Measurements from ENCODE around the gene DYNLRB2. TPM values are rescaled to one million over a fixed set of nuclear protein-coding genes. Genes with fewer than 3 reads are reported as not detected.

The DYNLRB2 gene
- total RNA-seq, 2 experiments from 2014 or later = not detected

DNA sequence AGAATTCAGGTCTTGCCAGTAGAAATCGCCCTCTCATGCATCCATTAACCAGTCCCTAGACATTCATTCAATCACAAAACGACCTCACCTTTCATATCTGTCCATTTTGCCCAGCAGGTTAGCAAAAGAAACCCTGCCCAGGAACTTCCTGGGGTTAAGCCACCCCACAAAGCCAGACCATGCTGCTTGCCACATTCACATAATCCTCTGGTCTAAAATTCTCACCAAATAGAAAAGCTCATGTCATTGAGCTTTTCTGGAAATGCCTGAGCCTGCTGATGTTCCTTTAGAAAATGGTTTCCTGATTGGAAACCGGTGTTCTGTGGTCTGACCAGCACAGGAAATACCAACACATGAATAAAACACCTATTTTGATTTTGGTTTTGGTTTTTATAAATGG lies 21.6 kb upstream of the DYNLRB2 start:
- H3K4me3 ChIP-seq (ENCODE audit: low read depth, low read length, poor library complexity, severe bottlenecking) = no peak overlapping the region
- no peaks in the 10 kb centered on the region for H3K9me3 ChIP-seq (ENCODE audit: low read length)
- H2AFZ ChIP-seq (ENCODE audit: low read length) = no peak overlapping the region
- H3K27ac ChIP-seq (ENCODE audit: low read depth, low read length, poor library complexity, severe bottlenecking) = no peak overlapping the region
- no peaks in the 10 kb centered on the region for H4K20me1 ChIP-seq (ENCODE audit: insufficient read depth, low read length)
- intact Hi-C loops (cut with micrococcal nuclease; ENCODE audit: unreplicated experiment) = no loop called here
- no peaks in the 10 kb centered on the region for H3K4me1 ChIP-seq (ENCODE audit: insufficient read depth, low read length, poor library complexity, severe bottlenecking)
- no peaks in the 10 kb centered on the region for H3K36me3 ChIP-seq (ENCODE audit: insufficient read depth, low read length)
- CTCF ChIA-PET (ENCODE audit: unreplicated experiment) = no interaction called here
- POLR2A ChIA-PET = interaction anchor here (0.9 kb wide), 1 partner anchor 311 kb away, joined by 3 read pairs; no protein-coding TSS in a partner anchor
- TF ChIP-seq EZH2phosphoT487 (IDR thresholded peaks at IDR 0.05; ENCODE audit: borderline replicate concordance, low read depth, low read length) = no peak
- no peak for TF ChIP-seq CTCF (conservative IDR thresholded peaks at IDR 0.05; ENCODE audit: low read length)
- no peaks in the 10 kb centered on the region for H3K79me2 ChIP-seq (ENCODE audit: insufficient read depth, low read depth, low read length)
- BruUV-seq (replicated peaks) = no TSS peak
- no peaks in the 10 kb centered on the region for H3K9me2 ChIP-seq (ENCODE audit: insufficient read depth, low read length)
- no peak for DNase-seq (ENCODE audit: low spot score)
- no peak overlapping the region for H3K4me2 ChIP-seq (ENCODE audit: low read length)

- ChIA-PET POLR2A (interaction anchor here (0.7 kb wide), 1 partner anchor 16 kb away, joined by 5 read pairs; no protein-coding TSS in a partner anchor), CTCF (ENCODE audit: unreplicated experiment) (no interaction called here)
- H4K20me1 ChIP-seq (ENCODE audit: insufficient read depth, low read length) = no peaks in the 10 kb centered on the region
- TF ChIP-seq EZH2phosphoT487 (IDR thresholded peaks at IDR 0.05; ENCODE audit: borderline replicate concordance, low read depth, low read length) (no peak), CTCF (conservative IDR thresholded peaks at IDR 0.05; ENCODE audit: low read length) (no peak)
- intact Hi-C loops (cut with micrococcal nuclease; ENCODE audit: unreplicated experiment) = no loop called here
- H3K36me3 ChIP-seq (ENCODE audit: insufficient read depth, low read length) = no peaks in the 10 kb centered on the region
- H3K4me3 ChIP-seq (ENCODE audit: low read depth, low read length, poor library complexity, severe bottlenecking) = no peak overlapping the region
- no peak overlapping the region for H3K27ac ChIP-seq (ENCODE audit: low read depth, low read length, poor library complexity, severe bottlenecking)
- H2AFZ ChIP-seq (ENCODE audit: low read length) = no peak overlapping the region
- DNase-seq (ENCODE audit: low spot score) = no peak
- no peaks in the 10 kb centered on the region for H3K9me2 ChIP-seq (ENCODE audit: insufficient read depth, low read length)
- no peaks in the 10 kb centered on the region for H3K79me2 ChIP-seq (ENCODE audit: insufficient read depth, low read depth, low read length)
- no TSS peak for BruUV-seq (replicated peaks)
- no peak overlapping the region for H3K4me2 ChIP-seq (ENCODE audit: low read length)
- H3K4me1 ChIP-seq (ENCODE audit: insufficient read depth, low read length, poor library complexity, severe bottlenecking) = no peaks in the 10 kb centered on the region
- no peaks in the 10 kb centered on the region for H3K9me3 ChIP-seq (ENCODE audit: low read length)
Measured at GRCh38 chr16:80525420-80525819, 15.4 kb upstream of the DYNLRB2 start.

GRCh38 chr16:80526418-80527061 lies 14.3 kb upstream of the DYNLRB2 start:
- Histone ChIP-seq H3K36me3 (ENCODE audit: insufficient read depth, low read length) (no peaks in the 10 kb centered on the region), H3K4me1 (ENCODE audit: insufficient read depth, low read length, poor library complexity, severe bottlenecking) (no peaks in the 10 kb centered on the region), H3K4me2 (ENCODE audit: low read length) (no peak overlapping the region), H3K79me2 (ENCODE audit: insufficient read depth, low read depth, low read length) (no peaks in the 10 kb centered on the region), H3K27ac (ENCODE audit: low read depth, low read length, poor library complexity, severe bottlenecking) (no peak overlapping the region), H4K20me1 (ENCODE audit: insufficient read depth, low read length) (no peaks in the 10 kb centered on the region), H2AFZ (ENCODE audit: low read length) (no peak overlapping the region), H3K9me2 (ENCODE audit: insufficient read depth, low read length) (no peaks in the 10 kb centered on the region), H3K9me3 (ENCODE audit: low read length) (no peaks in the 10 kb centered on the region), H3K4me3 (ENCODE audit: low read depth, low read length, poor library complexity, severe bottlenecking) (no peak overlapping the region)
- POLR2A ChIA-PET = interaction anchor here (0.5 to 0.6 kb wide), 2 partner anchors 188 to 1792 kb away, joined by 3 to 4 read pairs; no protein-coding TSS in a partner anchor
- BruUV-seq (replicated peaks) = no TSS peak
- intact Hi-C loops (cut with micrococcal nuclease; ENCODE audit: unreplicated experiment) = loop anchor here (1.0 kb wide), 1 partner anchor 298 kb away; no protein-coding TSS in a partner anchor
- TF ChIP-seq CTCF (conservative IDR thresholded peaks at IDR 0.05; ENCODE audit: low read length) (peak; percentile 94), EZH2phosphoT487 (IDR thresholded peaks at IDR 0.05; ENCODE audit: borderline replicate concordance, low read depth, low read length) (no peak)
- CTCF ChIA-PET (ENCODE audit: unreplicated experiment) = interaction anchor here (1.0 kb wide), 1 partner anchor 16 kb away, joined by 3 read pairs; no protein-coding TSS in a partner anchor
- peak; percentile 64 for DNase-seq (ENCODE audit: low spot score)

Data from OCI-LY7 (cell line).